NCI-H2196 (cell line): Measurements from ENCODE around the gene IFITM1.
"Not testable (repeated sequence)": the region's sequence is repeated elsewhere in the genome, so short reads cannot be mapped to it uniquely, and the experiment has no call there.

Experiments
- DNase-seq: peaks from one replicate; lab custom pipeline; 2025; ENCODE audit not compliant: unreplicated experiment; lab: John Stamatoyannopoulos, UW

The IFITM1 gene

GRCh38 chr11:308740-309665 is 4.8 kb upstream of the IFITM1 start:
- not testable (repeated sequence) for DNase-seq

DNA sequence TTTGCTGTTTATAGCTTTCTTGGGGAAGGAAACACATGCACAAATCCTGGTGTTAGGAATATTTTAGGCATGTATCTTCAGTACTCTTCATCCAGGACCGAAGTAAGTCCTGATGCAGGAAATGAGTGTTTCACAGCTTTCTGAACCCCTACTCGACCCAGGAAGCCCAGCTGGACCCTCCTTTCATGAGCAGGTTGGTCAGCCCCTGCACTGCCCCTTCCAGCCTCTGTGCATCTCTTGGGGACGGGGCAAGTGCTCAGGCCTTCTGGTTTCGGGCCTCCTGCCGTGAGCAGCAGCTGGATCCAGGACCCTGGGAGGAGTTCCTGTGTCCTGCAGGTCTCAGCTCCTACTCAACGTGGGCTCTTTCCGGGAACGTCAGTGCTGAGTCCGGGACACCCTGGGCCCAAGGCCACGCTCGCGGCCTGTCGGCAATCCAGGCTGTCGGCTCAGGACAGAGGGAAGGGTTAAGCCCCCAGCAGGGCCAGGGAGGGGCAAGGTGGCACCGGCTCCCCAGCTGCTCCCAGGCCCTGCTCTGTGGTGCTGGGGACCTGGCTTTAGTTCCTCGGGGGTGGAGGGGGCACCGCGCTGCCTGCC is 3.8 kb upstream of the IFITM1 start:
- DNase-seq, result not testable (repeated sequence)

DNA sequence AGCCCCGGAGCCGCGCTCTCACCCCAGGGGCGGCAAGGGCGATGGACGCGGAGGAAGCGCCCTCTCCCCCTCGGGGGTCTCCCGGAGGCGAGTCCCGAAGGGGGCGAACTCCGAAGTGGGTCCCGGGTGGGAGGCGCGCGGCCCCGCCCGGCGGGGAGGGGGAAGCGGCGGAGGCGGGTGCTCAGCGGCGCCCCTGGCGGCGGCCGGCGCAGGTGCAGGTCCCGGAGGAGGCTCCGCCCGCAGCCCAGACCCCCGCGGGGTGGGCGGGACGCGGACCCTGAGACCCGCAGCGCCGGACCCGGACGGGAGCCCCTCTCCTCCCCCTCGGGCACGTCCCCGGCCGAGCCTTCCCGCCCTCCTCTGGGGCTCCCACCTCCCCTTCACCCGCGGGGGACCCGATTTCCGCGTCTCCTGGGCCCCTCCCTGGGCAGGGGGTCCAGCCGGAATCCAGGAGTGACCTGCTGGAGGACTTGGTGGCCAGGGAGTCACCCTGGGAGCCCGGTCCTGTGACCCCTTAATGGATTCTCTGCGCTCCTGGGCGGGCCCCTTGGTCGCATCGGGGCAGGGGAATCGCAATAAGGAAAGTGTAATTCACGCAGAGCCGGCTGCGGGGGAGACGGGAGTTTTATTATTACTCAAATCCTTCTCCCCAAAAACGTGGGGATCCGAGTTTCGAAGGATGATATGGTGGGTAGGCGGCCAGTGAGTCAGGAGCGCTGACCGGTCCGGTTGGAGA is 2.7 kb upstream of the IFITM1 start:
- not testable (repeated sequence) for DNase-seq

- no peak for DNase-seq
These were observed 1.6 kb upstream of the IFITM1 start for GRCh38 chr11:312092-312816.

DNA sequence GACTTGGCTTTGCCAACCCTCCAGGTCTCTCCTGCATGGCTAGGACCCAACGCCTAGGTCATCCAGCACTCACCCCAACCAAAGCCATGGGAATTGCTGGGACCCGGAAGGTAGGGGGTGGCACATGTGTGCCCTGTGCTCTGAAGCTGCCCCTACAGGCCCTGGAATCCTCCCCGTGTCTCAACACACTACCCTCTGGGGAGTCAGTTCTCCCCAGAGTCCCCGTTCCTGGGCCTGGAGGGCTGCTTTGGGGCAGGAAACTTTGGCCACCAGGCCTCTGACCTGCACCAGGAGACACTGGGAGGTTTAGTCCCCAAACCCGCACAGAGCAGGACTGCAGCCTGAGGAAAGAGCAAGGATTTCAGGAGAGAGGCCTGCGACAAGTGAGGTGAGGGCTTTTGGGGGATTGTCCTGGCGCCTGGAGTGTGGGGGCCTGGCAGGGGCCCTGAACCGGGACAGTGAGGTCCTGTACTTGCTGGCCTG is 495 bp upstream of the IFITM1 start:
- no peak for DNase-seq

GRCh38 chr11:314554-314875 is 675 bp downstream of the IFITM1 start:
- not testable (repeated sequence) for DNase-seq

DNA sequence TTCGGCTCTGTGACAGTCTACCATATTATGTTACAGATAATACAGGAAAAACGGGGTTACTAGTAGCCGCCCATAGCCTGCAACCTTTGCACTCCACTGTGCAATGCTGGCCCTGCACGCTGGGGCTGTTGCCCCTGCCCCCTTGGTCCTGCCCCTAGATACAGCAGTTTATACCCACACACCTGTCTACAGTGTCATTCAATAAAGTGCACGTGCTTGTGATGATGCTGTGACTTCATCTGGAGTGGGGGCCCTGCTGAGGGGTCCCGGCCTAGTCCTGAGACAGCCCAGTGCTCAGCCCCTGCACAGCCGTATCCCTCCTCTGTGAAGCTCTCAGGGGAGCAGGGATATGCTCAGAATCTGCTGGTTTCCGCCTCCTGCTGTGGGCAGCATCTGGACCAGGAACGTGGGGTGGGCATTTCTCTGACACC is 1.2 kb downstream of the IFITM1 start:
- DNase-seq, result no peak

DNA sequence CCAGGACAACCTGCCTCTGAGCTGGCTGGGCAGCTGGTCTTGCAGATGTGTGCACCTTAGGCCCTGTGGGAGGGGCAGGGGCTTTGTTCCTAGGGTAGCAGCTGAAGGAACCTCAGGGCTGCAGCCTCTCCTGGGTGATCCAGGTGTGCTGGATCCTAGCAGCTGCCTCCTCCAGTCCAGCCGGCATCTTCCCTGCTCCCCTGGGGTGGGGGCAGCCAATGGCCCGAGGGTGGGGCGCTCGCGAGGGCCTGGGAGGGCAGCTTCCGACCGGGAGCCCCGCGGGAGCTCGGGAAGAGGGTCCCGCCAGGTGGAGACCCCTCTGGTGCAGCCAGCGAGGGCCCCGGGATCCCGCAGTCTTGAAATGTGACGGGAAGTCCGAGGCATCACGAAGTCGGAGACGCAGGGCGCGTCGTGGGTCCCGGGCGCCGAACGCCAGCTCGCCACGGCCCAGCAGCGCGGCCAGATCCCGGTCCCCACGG is 1.7 kb downstream of the IFITM1 start:
- DNase-seq, result no peak

- DNase-seq, result no peak
These were observed 2.3 kb downstream of the IFITM1 start for GRCh38 chr11:316031-316701.

GRCh38 chr11:316891-317301 is 3.1 kb downstream of the IFITM1 start:
- no peak for DNase-seq

- not testable (repeated sequence) for DNase-seq
These were observed 4.0 kb downstream of the IFITM1 start for GRCh38 chr11:317668-318404.

DNA sequence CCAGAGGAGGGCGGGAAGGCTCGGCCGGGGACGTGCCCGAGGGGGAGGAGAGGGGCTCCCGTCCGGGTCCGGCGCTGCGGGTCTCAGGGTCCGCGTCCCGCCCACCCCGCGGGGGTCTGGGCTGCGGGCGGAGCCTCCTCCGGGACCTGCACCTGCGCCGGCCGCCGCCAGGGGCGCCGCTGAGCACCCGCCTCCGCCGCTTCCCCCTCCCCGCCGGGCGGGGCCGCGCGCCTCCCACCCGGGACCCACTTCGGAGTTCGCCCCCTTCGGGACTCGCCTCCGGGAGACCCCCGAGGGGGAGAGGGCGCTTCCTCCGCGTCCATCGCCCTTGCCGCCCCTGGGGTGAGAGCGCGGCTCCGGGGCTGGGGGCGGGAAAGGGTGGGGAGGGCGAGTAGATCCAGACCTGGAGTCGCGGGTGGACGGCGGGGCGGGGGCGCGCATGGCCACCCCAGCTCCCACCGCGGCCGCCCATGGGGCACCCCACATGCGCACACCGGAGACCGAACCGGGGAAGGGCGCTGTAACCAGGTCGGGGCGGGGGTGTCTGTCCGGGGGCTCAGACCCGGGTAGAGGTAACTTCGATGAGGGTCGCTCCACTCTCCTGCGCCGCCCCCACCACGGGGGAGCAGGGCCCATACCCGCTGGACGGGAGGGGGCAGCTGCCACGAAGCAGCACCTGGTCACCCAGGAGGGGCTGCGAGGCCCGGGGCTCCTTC is 4.7 kb downstream of the IFITM1 start:
- DNase-seq, result not testable (repeated sequence)

DNA sequence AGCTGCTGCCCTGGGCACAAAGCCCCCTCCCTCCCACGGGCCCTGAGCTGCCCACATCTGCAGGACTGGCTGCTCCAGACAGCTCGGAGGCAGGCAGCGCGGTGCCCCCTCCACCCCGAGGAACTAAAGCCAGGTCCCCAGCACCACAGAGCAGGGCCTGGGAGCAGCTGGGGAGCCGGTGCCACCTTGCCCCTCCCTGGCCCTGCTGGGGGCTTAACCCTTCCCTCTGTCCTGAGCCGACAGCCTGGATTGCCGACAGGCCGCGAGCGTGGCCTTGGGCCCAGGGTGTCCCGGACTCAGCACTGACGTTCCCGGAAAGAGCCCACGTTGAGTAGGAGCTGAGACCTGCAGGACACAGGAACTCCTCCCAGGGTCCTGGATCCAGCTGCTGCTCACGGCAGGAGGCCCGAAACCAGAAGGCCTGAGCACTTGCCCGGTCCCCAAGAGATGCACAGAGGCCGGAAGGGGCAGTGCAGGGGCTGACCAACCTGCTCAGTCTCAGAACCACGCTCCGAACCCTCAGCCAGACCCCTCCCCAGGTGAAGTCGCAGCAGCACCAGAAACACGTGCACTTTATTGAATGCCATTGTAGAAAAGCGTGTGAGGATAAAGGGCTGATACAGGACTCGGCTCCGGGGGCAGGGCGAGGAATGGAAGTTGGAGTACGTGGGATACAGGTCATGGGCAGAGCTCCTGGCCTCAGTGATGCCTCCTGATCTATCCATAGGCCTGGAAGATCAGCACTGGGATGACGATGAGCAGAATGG is 5.5 kb downstream of the IFITM1 start:
- DNase-seq, result not testable (repeated sequence)

DNA sequence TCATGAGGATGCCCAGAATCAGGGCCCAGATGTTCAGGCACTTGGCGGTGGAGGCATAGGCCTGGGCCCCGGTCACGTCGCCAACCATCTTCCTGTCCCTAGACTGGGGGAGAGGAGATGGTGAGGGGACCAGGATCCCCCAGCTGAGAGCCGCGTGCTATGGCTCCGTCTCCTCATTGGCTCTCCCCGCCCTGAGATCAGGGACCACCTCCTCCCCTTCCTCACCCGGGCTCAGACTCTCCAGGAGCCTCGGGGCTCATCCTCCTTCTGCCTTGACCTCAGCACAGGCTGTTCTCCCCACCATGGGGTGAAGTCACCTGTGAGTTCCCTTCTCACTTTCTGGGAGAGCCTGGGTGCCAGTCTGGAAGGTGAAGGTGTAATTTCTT is 6.0 kb downstream of the IFITM1 start:
- not testable (repeated sequence) for DNase-seq

DNA sequence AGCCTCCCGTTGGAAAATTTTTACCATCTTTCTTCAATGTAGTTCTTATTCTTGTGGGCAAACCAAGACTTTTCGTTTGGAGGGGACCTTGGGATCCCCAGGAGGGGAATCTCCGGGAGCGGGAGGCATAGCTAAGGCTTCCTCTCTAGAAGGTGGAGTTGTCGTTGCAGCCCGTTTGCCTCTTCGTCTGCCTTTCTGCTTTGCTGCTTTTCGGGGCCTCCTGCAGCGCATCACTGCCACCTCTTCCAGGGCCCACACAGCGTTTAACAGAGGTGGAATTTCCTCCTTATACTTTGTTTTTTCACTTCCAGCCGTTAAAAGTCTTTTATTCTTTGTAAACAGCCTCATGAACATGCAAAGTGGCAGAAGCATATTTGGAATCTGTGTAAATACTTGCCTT is 10.3 kb downstream of the IFITM1 start:
- DNase-seq, result no peak

DNA sequence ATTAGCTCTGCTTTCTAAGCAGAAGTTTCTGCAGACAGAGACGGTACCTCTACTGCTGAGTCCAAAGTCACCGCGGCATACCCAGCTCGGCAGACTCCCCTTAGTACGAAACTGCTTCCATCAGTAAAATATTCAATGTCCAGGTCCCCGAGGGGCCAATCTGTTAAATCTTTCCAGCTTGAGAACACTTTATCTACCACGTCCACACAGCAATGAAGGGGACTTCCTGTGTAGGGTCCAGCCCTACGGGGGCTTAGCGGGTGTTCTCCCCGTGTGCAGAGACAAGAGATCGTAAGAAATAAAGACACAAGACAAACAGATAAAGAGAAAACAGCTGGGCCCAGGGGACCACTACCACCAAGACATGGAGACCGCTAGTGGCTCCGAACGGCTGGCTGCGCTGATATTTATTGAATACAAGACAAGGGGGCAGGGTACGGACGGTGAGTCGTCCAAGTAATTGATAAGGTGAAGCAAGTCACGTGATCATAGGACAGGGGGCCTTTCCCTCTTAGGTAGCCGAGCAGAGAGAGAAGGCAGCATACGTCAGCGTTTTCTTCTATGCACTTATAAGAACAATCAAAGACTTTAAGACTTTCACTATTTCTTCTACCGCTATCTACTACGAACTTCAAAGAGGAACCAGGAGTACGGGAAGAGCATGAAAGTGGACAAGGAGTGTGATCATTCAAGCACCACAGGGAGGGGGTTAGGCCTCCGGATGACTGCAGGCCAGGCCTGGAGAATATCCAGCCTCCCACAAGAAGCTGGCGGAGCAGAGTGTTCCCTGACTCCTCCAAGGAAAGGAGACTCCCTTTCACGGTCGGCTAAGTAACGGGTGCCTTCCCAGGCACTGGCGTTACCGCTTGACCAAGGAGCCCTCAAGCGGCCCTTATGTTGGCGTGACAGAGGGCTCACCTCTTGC is 11.0 kb downstream of the IFITM1 start:
- DNase-seq, result not testable (repeated sequence)
